A673 (cell line): ENCODE data around the gene VWF.

Experiments
- CTCF ChIP-seq: fragments of 300-800, 200-600 bp; sonication (generic); conservative IDR thresholded peaks from 2 replicates; pipeline ENCODE4 v1.5.1; 2017; ENCODE audit warnings: low read depth, mild to moderate bottlenecking, antibody characterized with exemption, low read length, moderate library complexity, mixed read lengths
- EZH2 ChIP-seq: fragments of 200-600 bp; sonication (generic); IDR thresholded peaks from 2 replicates; pipeline ENCODE4 v1.6.1; 2017; ENCODE audit warnings: borderline replicate concordance, low read depth, mild to moderate bottlenecking, mixed read lengths, antibody characterized with exemption, low read length; ENCODE audit not compliant: poor library complexity, severe bottlenecking

GRCh38 chr12:5902736-5903135 lies 221.7 kb downstream of the VWF start:
- TF ChIP-seq CTCF (no peak), EZH2 (no peak)
